ENCODE results near the gene PKHD1. TPM values are rescaled to one million over a fixed set of nuclear protein-coding genes. Genes with fewer than 3 reads are reported as not detected.

Gene PKHD1
- total RNA-seq, 2 donors from 2014 or later = 0.20 TPM

GRCh38 chr6:51737580-51738360 is 349.6 kb downstream of the PKHD1 start:
- Mint-ChIP-seq H3K27me3 (ENCODE audit: insufficient read depth) (no peaks in the 10 kb centered on the region), H3K36me3 (ENCODE audit: low read depth) (no peaks in the 10 kb centered on the region), H3K4me1 (no peaks in the 10 kb centered on the region), H3K27ac (no peak overlapping the region), H3K9me3 (no peaks in the 10 kb centered on the region), H3K4me3 (no peak overlapping the region)
- no peaks in the 10 kb centered on the region for H3K4me1 ChIP-seq (ENCODE audit: control insufficient read depth, insufficient read depth, low read length)
- 96% methylated on average over 6 of the region's 6 CpGs; no CpG with 5 or more reads in 1 of the 2 experiments for WGBS, 2 experiments (ENCODE audit: insufficient coverage in 1 of 2, insufficient read length in 1 of 2)
- H3K27me3 ChIP-seq (ENCODE audit: control insufficient read depth, insufficient read depth, low read length, poor library complexity, severe bottlenecking) = no peaks in the 10 kb centered on the region
- H3K27ac ChIP-seq (ENCODE audit: low read depth, low read length) = no peak overlapping the region
- H3K9ac ChIP-seq (ENCODE audit: extremely low read depth, low read length, poor library complexity, severe bottlenecking) = no peak overlapping the region
- H3K9me3 ChIP-seq (ENCODE audit: control insufficient read depth, low read length) = no peaks in the 10 kb centered on the region
- no peak overlapping the region for H3K4me3 ChIP-seq (ENCODE audit: low read length)
- no peak for TF ChIP-seq CTCF (conservative IDR thresholded peaks at IDR 0.05)
- no peaks in the 10 kb centered on the region for H3K36me3 ChIP-seq (ENCODE audit: control insufficient read depth, insufficient read depth, low read length)
- DNase-seq = no peak

GRCh38 chr6:51725155-51725554 is 362.3 kb downstream of the PKHD1 start:
- 95 to 100% methylated on average over 2 of the region's 2 CpGs for WGBS, 2 experiments (ENCODE audit: insufficient coverage in 1 of 2, insufficient read length in 1 of 2)
- Mint-ChIP-seq H3K4me3 (no peak overlapping the region), H3K27me3 (ENCODE audit: insufficient read depth) (no peaks in the 10 kb centered on the region), H3K4me1 (peaks cover 20% of the 10 kb centered on the region), H3K27ac (no peak overlapping the region), H3K9me3 (no peaks in the 10 kb centered on the region), H3K36me3 (ENCODE audit: low read depth) (no peaks in the 10 kb centered on the region)
- TF ChIP-seq CTCF (conservative IDR thresholded peaks at IDR 0.05) = no peak
- Histone ChIP-seq H3K4me1 (ENCODE audit: control insufficient read depth, insufficient read depth, low read length) (no peaks in the 10 kb centered on the region), H3K4me3 (ENCODE audit: low read length) (no peak overlapping the region), H3K27me3 (ENCODE audit: control insufficient read depth, insufficient read depth, low read length, poor library complexity, severe bottlenecking) (no peaks in the 10 kb centered on the region), H3K9me3 (ENCODE audit: control insufficient read depth, low read length) (no peaks in the 10 kb centered on the region), H3K36me3 (ENCODE audit: control insufficient read depth, insufficient read depth, low read length) (no peaks in the 10 kb centered on the region), H3K9ac (ENCODE audit: extremely low read depth, low read length, poor library complexity, severe bottlenecking) (no peak overlapping the region), H3K27ac (ENCODE audit: low read depth, low read length) (no peak overlapping the region)
- DNase-seq = no peak

- H3K9ac ChIP-seq (ENCODE audit: extremely low read depth, low read length, poor library complexity, severe bottlenecking) = no peak overlapping the region
- no peak overlapping the region for H3K4me3 ChIP-seq (ENCODE audit: low read length)
- no peaks in the 10 kb centered on the region for H3K27me3 ChIP-seq (ENCODE audit: control insufficient read depth, insufficient read depth, low read length, poor library complexity, severe bottlenecking)
- Mint-ChIP-seq H3K4me3 (no peak overlapping the region), H3K27ac (no peak overlapping the region), H3K9me3 (no peaks in the 10 kb centered on the region), H3K36me3 (ENCODE audit: low read depth) (no peaks in the 10 kb centered on the region), H3K4me1 (peaks cover 22% of the 10 kb centered on the region), H3K27me3 (ENCODE audit: insufficient read depth) (no peaks in the 10 kb centered on the region)
- H3K27ac ChIP-seq (ENCODE audit: low read depth, low read length) = no peak overlapping the region
- H3K4me1 ChIP-seq (ENCODE audit: control insufficient read depth, insufficient read depth, low read length) = no peaks in the 10 kb centered on the region
- no peak for DNase-seq
- 89% methylated on average over 3 of the region's 3 CpGs; no CpG with 5 or more reads in 1 of the 2 experiments for whole genome bisulfite sequencing, 2 experiments (ENCODE audit: insufficient coverage in 1 of 2, insufficient read length in 1 of 2)
- H3K36me3 ChIP-seq (ENCODE audit: control insufficient read depth, insufficient read depth, low read length) = no peaks in the 10 kb centered on the region
- H3K9me3 ChIP-seq (ENCODE audit: control insufficient read depth, low read length) = no peaks in the 10 kb centered on the region
- no peak for TF ChIP-seq CTCF (conservative IDR thresholded peaks at IDR 0.05)
Observed at GRCh38 chr6:51720327-51720726, 367.1 kb downstream of the PKHD1 start.
